HG03095 (cell line): ENCODE data around the gene SH3RF3.

ENCODE experiments used
- ATAC-seq: cut with Tn5 transposase; IDR thresholded peaks from one replicate; pipeline ENCODE4 v1.9.1; 2021; ENCODE audit warnings: moderate library complexity; ENCODE audit not compliant: unreplicated experiment

The SH3RF3 gene

DNA sequence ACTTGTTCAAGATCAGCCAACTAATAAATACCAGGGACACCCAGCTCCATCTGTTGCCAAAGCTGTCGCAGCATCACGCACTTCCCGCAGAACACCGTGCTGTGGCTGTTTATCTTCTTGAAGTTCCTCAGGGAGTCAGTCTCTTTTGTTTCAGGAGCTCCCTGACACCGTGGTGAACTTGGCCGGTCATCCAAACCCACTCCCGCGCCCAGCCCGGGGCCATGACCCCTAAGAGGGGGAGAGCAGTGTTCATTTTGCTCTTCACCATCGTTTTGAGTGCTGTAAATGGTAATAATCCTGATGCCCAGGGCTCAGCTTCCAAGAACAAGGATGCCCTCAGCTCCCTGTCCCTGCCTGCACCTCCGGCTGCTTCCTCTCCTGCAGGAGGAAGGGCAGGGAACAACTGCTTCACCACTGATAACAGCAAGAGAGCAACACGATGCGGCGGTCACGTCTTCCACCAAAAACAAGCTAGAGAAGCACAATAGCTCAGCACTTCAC lies 353.4 kb downstream of the SH3RF3 start:
- no peak for ATAC-seq

GRCh38 chr2:109486711-109487535 lies 357.9 kb downstream of the SH3RF3 start:
- no peak for ATAC-seq

DNA sequence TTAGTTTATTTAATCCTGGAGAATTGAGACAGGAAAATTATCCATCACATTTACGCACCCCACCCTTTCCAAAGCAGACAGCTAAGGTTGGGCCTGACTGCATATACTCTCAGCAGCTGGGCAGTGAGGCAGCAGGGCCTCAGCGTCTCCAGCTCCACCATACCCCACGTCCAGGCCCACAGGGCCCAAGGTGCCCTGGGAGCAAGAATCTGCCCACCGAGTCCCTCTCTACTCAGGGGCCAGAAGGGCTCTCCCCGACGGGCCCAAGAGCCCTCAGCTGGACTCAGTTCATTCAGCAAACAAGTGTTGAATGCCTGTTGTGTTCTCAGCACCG lies 358.5 kb downstream of the SH3RF3 start:
- ATAC-seq = no peak

- ATAC-seq = no peak
These were observed 359.1 kb downstream of the SH3RF3 start for GRCh38 chr2:109487871-109488655.

DNA sequence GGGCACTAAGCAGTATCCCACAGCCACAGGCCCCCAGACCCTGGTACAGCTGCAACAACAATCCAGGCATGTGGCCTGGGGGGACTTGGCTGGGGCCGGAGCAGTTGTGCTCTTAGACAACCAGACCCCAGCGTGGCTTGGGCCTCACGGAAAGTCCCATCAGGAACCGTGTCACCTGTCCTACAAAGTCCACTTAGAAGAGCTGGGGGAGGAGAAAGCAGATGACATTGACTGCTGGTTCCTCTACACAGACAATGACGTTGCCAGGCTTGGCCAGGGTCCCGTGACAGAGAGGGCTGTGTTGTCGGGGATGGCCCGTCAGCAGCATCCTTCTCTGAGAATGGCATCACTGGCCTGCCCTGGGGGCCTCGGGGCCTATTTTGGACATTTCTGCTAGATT lies 360.3 kb downstream of the SH3RF3 start:
- no peak for ATAC-seq

DNA sequence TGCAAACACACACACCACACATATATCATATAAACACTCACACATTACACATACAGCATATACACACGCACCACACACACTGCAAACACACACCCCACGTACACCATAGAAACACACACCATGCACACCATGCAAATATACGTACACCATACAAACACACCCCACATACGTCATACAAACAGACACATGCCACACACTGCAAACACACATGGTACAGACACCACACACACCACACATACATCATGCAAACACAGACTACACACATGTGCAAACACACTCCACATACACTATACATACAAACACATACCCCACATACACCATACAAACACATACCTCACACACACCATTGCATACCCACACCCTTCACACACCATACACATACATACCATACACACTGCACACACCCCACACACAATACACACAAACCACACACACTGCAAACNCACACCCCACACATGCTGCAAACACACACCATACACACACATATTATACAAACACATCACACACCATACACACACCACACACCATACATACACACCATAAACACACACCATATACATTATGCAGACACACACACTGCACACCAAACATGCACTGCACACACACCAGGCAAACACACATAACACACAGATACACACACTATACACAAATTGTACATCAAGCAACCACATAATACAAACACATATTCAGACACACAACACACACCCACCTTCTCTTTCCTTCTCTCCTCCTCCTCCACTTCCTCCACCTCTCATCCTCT lies 364.4 kb downstream of the SH3RF3 start:
- ATAC-seq = no peak

DNA sequence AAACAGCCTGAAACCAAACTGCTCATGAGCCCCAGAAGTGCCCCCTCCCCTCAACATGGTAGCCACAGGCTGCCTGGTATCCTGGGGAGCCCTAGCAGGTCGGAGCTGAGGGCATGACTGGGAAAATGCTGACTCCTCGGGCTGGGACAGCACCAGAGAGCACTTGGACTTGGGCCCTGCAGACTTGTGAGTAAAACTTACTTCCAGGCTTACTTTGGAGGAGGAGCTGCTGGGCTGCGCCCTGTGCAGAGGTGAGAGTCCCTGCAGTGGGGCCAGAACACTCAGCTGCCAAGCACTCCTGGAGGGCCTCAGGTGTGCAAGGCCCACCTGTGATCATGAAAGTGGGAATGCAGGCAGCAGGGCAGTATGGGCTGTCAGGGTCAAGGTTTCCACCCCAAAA lies 365.3 kb downstream of the SH3RF3 start:
- ATAC-seq = no peak

DNA sequence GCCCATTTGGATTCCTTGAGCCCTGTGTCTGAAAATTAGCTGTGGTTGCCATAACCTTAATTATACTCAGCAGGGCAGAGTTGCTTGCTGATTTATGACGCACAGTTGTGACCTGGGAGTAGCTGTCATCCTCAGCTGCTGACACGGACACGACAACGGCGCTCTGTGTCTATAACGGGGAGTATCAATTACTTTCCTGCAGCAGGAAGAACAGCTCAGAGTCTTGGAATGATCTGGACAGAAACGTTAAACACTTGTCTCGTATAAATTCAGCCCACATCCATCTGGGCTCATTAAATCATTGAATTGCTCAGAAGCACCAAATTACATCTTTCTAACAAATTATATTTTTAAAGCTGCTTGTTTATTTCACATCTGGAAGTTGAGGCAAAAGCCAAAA lies 368.5 kb downstream of the SH3RF3 start:
- no peak for ATAC-seq

DNA sequence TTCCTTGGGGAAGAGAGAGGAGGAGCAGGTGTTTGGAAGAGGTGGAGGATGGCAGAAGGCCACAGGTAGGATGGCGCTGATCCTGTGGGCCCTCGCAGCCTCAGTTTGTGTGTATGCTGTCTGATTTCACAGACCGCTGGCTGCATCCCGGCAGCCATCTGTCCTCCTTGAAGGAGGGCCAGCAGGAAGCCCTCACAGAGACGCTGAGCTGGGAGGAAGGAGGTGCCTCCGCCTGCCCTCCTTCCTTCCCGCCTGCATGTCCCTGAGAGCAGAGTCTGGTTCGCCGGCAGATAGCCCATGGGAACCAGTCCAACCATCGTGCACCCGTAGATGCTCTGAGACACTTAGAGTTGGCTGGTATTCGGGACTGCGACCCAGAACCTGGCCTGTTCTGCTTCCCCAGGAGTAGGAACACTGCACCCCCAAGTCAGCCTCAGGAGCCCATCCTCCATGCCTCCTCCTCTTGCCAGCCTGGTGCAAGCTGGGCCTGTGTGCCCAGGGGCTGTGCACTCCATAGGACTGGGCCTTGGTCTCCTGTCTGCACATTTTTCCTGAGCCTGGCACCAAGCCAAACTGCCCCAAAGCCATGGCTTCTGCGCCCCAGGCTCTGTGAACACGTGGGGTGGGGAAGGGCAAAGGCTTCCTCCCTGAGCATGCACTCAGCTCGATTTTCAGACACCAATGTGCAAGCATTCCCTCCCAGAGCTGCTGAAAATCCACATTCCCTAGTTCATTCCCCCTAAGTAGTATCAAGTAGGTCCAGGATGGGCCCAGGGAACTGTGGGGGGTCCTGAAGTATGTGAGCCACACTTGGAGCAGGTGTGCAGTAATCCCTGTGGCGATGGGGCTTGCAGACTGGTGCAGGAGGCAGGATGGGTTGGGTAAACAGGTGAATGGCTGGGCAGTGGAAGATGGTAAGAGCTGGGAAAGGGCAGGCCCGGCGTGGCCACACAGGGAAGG lies 369.2 kb downstream of the SH3RF3 start:
- ATAC-seq = no peak

- ATAC-seq = no peak
These were observed 369.9 kb downstream of the SH3RF3 start for GRCh38 chr2:109498906-109499305.

- ATAC-seq = no peak
These were observed 370.6 kb downstream of the SH3RF3 start for GRCh38 chr2:109499566-109499965.

GRCh38 chr2:109500910-109501309 lies 371.9 kb downstream of the SH3RF3 start:
- ATAC-seq = no peak

DNA sequence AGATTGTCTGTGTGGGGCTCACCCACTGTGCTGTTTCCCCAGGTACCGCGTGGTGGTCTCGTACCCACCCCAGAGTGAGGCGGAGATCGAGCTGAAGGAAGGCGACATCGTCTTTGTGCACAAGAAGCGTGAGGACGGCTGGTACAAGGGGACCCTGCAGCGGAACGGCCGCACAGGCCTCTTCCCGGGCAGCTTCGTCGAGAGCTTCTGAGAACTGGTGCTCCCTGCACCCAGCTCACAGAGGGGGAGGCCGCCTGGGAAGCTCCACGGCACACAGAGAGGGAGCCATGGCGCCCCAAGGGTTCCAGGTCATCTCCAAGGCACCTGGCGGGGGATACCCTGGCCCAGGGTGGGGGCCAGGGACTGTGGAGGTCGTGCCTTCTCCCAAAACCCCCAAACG lies 372.5 kb downstream of the SH3RF3 start:
- ATAC-seq = no peak

DNA sequence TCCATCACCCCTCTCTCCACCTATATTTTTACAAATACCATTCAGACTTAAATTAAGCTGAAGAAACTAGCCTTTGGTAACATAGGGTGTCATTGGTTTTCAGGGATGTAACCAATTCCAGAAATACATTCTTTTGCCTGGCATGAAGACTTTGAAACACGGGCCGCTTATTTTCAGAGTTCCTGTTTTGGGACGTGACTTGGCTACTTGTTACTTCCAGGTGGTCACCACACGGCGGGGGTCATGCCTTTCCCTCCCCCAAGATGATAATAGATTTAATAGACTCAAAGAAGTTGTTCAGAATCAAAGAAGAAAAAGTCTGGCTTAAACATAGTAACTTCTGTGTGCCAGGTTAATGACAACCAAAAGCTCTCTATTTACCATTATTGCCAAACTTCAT lies 374.2 kb downstream of the SH3RF3 start:
- no peak for ATAC-seq

DNA sequence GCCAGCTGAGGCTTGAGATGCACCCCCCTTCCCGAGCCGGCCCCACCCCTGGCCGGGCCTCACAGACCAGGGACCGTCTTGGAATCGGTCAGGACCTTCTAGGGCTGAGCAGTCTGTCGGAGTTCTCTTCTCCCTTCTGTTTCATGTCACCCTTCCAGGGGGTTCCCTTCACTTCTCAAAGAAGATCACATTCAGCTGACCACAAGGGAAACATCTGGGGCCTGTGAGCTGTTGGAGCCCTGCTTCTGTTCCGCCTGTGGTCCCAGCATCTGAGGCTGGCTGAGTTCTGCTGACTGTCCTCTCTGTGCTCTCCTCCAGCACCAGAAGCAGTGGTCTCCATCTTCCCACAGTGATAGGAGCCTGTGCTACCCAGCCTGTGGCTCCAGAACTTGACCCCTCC lies 378.2 kb downstream of the SH3RF3 start:
- no peak for ATAC-seq

DNA sequence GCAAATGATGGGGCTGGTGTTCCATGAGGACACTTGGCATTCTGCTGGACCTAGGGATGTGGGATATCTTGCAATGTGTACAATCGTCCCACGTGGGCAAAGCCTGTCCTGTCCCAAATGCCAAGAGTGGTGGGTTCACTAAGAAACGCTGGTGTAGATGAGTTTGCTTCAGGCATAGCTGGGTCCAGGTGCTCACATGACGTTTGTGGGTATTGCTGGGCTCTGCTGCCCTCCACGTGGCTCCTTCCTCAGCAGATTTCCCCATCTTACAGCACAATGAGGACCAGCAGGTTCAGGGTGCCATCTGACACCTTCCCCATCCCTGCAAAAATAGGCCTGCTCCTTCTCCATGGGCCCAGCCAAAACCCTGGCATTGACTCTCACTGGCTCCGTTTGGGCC lies 378.8 kb downstream of the SH3RF3 start:
- no peak for ATAC-seq

- no peak for ATAC-seq
These were observed 379.6 kb downstream of the SH3RF3 start for GRCh38 chr2:109508556-109508955.

GRCh38 chr2:109510136-109511028 lies 381.4 kb downstream of the SH3RF3 start:
- ATAC-seq = peak; percentile 30

DNA sequence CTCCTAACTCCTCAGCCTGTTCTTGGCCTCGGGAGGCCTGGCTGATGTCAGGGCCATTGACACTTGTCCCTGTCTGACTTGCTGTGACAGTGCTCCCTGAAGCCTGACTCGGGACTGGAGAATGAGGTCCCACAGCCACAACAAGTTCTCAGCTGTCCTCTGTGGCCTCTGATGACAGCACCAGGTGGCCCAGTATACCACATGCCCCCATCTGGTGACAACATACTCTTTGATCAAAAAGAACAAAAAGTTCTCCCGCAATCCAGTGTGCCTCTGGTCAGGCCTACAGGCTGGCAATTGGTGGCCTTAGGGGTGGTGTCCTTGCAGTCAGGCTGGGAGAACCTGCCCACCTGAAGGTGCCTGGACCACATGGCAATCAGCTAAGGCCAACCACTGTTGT lies 382.2 kb downstream of the SH3RF3 start:
- ATAC-seq = no peak
